ENCODE data around the gene BMAL2.

The BMAL2 gene

GRCh38 chr12:27319848-27320247, 12.8 kb upstream of the BMAL2 start:
- DNase-seq (ENCODE audit: low spot score): no peak

DNA sequence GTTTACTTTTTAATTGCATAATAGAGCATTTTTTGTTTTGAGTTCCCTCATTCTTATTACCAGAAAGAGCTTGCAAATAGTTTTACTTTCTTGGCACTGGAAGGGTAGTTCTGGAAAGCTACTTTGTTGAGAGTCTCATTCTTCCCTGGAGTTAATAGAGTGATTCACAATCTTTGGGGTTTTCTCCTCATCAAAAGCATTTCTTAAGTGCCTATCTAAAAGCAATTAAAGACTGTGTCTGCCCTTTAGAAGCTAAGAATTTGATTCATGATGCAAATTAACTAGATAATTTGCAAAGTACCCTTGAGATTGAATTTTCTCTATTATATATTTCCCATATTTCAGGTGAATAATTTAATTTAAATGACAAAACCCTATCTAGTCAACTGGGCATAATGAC, 8.1 kb upstream of the BMAL2 start:
- no peak for DNase-seq (ENCODE audit: low spot score)

GRCh38 chr12:27330846-27331245, 1.8 kb upstream of the BMAL2 start:
- no peak for DNase-seq (ENCODE audit: low spot score)

DNA sequence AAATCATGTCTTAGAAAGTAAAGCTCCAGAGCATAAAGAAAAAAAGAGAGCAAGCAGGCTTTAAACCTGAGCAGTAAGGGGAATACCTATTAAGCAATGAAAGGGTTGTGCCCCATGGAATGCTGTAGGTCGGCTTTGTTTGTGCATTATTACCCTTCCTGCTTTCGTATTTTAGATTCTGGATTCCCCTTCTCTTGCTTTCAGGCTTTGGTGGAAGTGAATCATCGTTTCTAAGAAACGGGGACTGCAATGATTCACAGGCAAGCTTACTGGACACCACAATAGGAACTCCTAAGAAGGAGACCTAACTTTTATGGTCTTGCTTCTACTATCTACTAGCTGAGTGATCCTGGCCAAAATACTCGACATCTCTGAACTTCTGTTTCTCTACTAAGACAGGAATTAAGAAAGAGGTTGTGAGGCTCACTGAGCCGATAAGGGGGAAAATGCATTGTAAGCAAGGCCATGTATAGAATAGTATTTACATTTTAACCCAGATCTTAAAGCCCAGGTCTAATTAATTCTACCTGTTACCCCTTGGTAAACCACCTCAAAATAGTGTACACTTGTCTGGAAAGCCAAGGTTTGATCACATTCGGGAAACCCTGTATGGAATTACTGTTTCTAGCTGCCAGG, 1.2 kb upstream of the BMAL2 start:
- peak; percentile 46 for DNase-seq (ENCODE audit: low spot score)

DNA sequence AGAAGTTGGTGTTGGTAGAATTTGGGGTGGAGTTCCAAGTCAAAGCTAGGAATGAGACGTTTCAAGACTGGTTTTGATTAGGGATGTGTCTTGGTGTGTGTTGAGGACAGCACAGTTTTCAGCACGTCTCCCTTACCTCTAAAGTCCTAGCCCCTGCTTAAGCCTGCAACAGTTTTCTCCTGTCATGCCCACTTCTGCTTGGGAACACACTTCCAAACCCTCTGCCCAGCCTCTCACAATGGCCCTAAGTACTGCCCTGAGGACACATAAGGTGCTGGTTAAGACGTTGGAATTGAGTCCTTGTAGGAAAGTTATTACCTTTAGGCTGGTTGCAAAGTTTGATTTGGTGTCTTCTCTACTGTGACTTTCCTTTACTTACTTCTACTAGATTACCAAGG, 710 bp upstream of the BMAL2 start:
- DNase-seq (ENCODE audit: low spot score): no peak

GRCh38 chr12:27332407-27332713, 276 bp upstream of the BMAL2 start:
- DNase-seq (ENCODE audit: low spot score): no peak

DNA sequence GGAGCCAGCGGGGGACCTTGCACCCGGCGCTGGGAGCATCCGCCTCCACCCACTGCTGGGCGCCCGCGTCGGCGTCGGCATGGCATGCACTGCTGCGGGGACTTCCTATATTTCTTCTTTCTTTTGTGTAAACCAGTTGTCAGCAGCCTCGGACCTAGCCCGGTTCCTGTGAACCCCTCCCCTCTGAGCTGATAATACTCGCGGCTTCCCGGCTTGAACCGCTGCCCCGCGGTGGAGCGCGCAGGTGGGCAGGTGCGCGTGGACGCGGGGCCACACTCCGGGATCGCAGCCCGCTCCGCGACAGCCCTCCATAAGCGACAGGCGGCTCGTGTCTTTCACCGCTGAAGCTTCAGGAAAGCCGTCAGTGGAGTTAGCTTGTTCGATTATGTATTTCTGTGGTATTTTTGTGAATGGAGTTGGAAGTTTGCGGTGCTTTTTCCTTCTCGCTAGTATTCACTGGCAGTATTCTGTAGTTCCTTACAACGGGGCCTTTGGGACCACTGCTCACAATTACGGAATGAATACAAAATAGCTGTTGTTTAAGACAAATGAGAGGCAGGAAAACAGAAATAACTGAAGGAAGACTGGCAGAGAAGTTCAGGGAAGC, 870 bp downstream of the BMAL2 start:
- DNase-seq (ENCODE audit: low spot score): peak; percentile 17

- DNase-seq (ENCODE audit: low spot score): no peak
Measured at GRCh38 chr12:27334042-27334720, 1.5 kb downstream of the BMAL2 start.

GRCh38 chr12:27334721-27335082, 2.1 kb downstream of the BMAL2 start:
- DNase-seq (ENCODE audit: low spot score): no peak

DNA sequence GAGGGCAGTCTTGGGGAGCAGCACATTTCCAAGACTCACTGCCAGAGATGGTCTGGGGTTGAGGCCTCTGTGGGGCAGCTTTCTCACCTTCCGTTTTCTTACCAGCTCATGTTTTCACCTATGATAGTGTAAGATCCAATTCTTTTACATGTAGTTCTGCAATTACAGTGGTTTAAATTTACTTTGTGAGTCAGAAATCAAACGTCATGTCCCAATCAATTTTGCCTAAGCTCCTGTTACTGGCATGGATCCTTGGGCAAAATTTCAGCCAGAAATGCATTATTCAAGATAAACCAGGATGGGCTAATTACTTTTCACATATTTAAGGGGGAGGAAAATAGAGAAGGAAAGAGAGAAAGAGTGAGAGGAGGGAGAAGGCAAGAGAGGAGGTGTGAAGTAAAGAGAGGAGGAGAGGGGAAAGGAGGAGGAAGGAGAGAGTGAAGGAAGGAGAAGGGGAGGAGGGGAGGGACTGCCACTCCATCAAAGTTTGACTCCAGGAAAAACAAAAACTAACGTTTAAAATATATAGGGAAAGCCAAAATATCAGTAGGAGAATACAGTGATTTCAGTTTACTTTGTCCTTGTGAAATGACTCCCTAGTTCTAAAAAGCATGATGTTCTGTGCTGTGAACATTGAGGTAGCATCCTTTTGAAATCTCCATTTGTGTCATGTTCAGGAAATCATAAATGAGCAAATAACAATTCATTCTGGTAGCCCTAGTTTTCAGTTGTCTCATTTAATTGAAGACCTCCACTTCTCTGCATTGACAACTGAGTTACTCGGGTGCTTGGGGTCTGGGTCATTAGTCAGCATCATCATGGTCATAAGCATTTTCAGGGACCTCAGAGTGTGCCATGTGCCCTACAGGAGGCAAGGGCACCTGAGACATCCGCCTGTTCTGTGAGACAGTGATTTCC, 3.0 kb downstream of the BMAL2 start:
- DNase-seq (ENCODE audit: low spot score): no peak

GRCh38 chr12:27336282-27336653, 3.6 kb downstream of the BMAL2 start:
- DNase-seq (ENCODE audit: low spot score): no peak

GRCh38 chr12:27337376-27337775, 4.7 kb downstream of the BMAL2 start:
- no peak for DNase-seq (ENCODE audit: low spot score)

GRCh38 chr12:27338473-27338872, 5.8 kb downstream of the BMAL2 start:
- DNase-seq (ENCODE audit: low spot score): no peak

DNA sequence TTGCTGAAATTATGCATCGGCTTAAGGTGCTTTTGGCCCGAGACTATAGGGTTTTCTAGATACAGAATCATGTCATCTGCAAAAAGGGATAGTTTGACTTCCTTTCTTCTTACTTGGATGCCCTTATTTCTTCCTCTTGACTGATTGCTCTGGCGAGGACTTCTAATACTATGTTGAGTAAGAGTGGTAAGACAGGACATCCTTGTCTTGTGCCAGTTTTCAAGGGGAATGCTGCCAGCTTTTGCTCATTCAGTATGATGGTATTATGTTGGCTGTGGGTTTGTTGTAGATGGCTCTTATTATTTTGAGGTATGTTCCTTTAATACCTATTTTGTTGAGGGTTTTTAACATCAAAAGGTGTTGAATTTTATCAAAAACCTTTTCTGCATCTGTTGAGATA, 8.3 kb downstream of the BMAL2 start:
- DNase-seq (ENCODE audit: low spot score): no peak

DNA sequence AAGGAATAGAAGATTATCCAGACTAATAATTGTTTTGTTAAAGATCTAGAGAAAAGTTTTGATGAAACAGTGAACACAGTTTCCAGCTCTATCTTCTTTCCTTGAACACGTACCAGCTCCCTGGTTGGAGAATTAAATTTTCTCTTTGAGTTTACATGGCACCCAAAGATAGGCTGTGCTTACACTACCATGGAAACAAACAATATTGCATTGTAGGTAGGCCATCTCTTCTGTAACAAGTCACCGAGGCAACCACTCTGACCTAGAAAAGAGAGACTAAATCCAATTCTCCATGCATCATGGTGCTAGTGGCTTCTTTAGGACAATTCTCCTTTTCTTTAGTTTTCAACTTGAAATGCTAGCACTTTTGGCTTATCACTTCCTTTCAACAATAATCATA, 9.9 kb downstream of the BMAL2 start:
- no peak for DNase-seq (ENCODE audit: low spot score)

DNA sequence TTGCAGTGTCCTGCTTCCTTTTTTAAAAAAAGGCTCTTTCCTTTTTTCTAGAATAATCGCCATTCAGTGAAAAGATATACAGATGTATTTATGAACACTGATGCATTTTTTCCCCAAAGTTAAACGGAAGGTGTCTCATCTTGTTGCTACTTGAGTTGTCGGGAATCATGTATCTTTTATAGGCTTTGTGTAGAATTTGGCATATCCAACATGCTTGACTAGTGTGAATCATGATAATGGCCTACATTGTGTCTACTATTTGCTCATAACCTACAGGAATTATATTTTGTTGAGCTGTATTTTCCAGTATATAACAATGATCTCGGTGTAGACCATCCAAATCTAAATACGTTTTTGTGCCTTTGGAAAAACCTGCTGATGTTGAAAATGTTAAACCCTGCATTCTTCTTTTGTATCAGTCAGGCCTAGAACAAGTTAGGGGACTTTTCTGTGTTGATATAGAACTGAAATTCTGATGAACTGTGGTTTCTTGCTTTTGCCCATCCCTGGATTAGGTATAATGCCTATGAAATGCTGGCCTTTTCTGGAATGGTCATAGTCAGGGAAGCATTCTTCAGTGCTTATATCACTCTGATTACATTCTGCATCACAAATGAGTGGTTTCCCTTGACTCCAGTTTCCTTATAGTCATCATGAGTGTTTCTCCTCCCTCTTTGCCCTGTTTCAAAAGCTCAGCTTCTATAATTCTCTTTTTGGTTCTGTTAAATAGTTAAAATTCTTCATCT, 10.8 kb downstream of the BMAL2 start:
- no peak for DNase-seq (ENCODE audit: low spot score)

- no peak for DNase-seq (ENCODE audit: low spot score)
Measured at GRCh38 chr12:27344246-27344645, 11.6 kb downstream of the BMAL2 start.

DNA sequence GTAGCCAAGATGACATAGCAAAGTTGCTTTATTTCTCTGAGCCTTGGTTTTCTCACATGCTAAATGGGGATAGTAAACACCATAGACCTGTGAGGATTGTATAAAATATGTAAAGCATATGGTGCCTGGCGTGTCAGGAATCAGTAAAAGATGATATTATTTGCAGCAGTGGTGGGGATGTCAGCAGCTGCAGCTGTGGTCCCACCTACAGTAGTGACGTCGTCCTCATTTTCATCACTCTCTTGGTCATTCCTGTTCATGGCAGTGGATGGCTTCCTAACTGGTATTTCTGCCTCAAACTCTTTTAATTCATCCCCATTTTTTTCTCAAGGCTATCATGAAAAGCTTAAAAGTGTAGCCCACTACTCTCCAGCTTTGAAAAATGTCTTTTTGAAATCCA, 12.1 kb downstream of the BMAL2 start:
- no peak for DNase-seq (ENCODE audit: low spot score)

DNA sequence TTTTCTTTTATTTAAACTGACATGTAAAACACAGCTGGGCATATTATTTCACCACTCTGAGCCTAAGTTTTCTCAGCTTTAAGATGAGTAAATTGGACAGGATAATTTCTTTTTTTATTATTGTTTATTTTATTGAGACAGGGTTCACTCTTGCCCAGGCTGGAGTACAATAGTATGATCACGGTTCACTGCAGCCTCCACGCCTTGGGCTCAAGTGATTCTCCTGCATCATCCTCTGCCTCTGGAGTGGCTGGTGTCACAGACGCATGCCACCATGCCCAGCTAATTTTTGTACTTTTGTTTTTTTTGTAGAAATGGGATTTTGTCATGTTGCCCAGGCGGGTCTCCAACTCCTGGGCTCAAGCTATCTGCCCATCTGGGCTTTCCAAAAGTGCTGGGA, 12.7 kb downstream of the BMAL2 start:
- DNase-seq (ENCODE audit: low spot score): no peak

DNA sequence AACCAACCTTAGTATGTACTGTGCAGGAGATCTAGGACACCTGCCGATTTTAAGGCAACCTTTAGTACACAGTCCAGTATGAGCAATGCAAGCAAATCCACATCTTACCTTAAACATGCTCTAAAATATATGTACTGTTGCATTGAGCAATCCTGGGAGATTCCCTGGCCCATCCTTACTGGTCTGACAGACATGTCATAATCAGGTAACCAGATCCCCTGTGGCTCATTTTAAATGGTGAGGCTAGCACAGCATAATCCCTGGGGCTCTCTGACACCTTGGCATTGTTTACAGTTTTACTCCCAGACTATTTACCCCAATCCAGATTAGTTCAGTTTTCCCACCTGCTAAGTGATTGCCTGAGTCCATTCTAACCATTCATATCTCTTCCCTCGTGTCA, 15.1 kb downstream of the BMAL2 start:
- DNase-seq (ENCODE audit: low spot score): no peak

DNA sequence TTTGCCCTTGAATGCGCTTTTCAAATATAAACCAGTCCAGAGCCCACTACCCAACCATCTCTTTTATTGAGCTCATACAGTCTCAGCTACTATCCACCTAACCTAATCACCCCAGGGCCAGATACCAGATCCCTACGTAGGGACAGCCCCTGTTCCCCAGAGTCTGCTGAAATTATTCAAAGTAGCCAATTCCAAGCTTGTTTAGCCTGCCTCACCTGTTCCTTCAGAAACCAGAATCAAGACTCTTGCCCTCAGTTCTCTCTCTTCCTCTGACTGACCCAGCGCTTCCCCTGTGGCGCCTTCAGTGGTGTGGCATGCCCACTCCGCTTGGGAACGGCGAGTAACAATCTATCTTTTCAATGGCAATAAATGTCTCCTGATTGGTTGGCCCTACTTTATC, 18.8 kb downstream of the BMAL2 start:
- DNase-seq (ENCODE audit: low spot score): no peak

- no peak for DNase-seq (ENCODE audit: low spot score)
Measured at GRCh38 chr12:27355486-27355885, 22.9 kb downstream of the BMAL2 start.

All from CD4-positive, alpha-beta T cell treated with Interleukin-2 at 100 ng/mL for 4 hours (primary cell).